SH-SY5Y (cell line): Measurements from ENCODE around the gene DLG2.

Experiments
- GATA2 ChIP-seq: IDR thresholded peaks from 2 replicates; pipeline ENCODE4 v1.6.1; 2011; ENCODE audit warnings: mild to moderate bottlenecking, low read depth, low read length
- GATA3 ChIP-seq: IDR thresholded peaks from 2 replicates; pipeline ENCODE4 v1.6.1; 2011; ENCODE audit warnings: low read depth, mild to moderate bottlenecking, low read length, moderate library complexity

GRCh38 chr11:83427501-83427900 lies 2199.6 kb downstream of the DLG2 start:
- TF ChIP-seq GATA2: no peak
- no peak for TF ChIP-seq GATA3
